Calu3 (cell line): ENCODE measurements around the gene MPDZ. TPM values are rescaled to one million over a fixed set of nuclear protein-coding genes. Genes with fewer than 3 reads are reported as not detected.

Experiments
- BruUV-seq: library from RNA; stranded (reverse); fragments of 400-500 nt; replicated peaks from 2 replicates; lab custom pipeline; 2021; lab: Mats Ljungman, UMichigan
- CTCF ChIA-PET: fragments of 300-600 bp; sonication (Branson Sonifier 250); formaldehyde crosslinking; loops from one replicate; lab custom pipeline; 2022; ENCODE audit warnings: antibody characterized with exemption; lab: Charles Lee
- DNase-seq: peaks from one replicate; pipeline ENCODE4 v3.0.0; 2022
- H3K27ac Mint-ChIP-seq: one replicate; pipeline ENCODE4 v1.8.0; 2022; ENCODE audit warnings: mixed read lengths; ENCODE audit not compliant: unreplicated experiment
- H3K27me3 Mint-ChIP-seq: one replicate; pipeline ENCODE4 v1.8.0; 2022; ENCODE audit warnings: mixed read lengths; ENCODE audit not compliant: unreplicated experiment
- H3K36me3 Mint-ChIP-seq: one replicate; pipeline ENCODE4 v1.8.0; 2022; ENCODE audit warnings: mild to moderate bottlenecking, moderate library complexity, mixed read lengths; ENCODE audit not compliant: insufficient read depth, unreplicated experiment
- H3K4me1 Mint-ChIP-seq: one replicate; pipeline ENCODE4 v1.8.0; 2022; ENCODE audit warnings: mild to moderate bottlenecking, low read depth, mixed read lengths; ENCODE audit not compliant: unreplicated experiment
- H3K4me3 Mint-ChIP-seq: one replicate; pipeline ENCODE4 v1.8.0; 2022; ENCODE audit warnings: mild to moderate bottlenecking, low read depth, moderate library complexity, mixed read lengths; ENCODE audit not compliant: unreplicated experiment
- H3K9me3 Mint-ChIP-seq: one replicate; pipeline ENCODE4 v1.8.0; 2022; ENCODE audit warnings: low read depth, mixed read lengths; ENCODE audit not compliant: unreplicated experiment
- intact Hi-C: fragments of 100-400 bp; cut with micrococcal nuclease; formaldehyde crosslinking; loops from one replicate; pipeline ENCODE4 v1.10.0; 2022; ENCODE audit not compliant: unreplicated experiment
- total RNA-seq: library from RNA; stranded (reverse); gene quantifications from 2 replicates; pipeline ENCODE4 v1.2.3, GENCODE V29; 2022
- TF ChIP-seq, protein P1 (sequence below): fragments of 200-600 bp; IDR thresholded peaks from one replicate; pipeline ENCODE4 v1.8.0; 2022; ENCODE audit warnings: antibody characterized with exemption; ENCODE audit not compliant: unreplicated experiment

The MPDZ gene
- total RNA-seq, 1 experiment from 2014 or later, result not detected

GRCh38 chr9:13270734-13271133, 8.8 kb downstream of the MPDZ start:
- CTCF ChIA-PET, result no interaction called here
- Mint-ChIP-seq H3K36me3 (no peaks in the 10 kb centered on the region), H3K4me3 (no peak overlapping the region), H3K4me1 (peaks cover 8% of the 10 kb centered on the region), H3K27ac (no peak overlapping the region), H3K27me3 (no peaks in the 10 kb centered on the region), H3K9me3 (no peaks in the 10 kb centered on the region)
- TF ChIP-seq, protein P1, sequence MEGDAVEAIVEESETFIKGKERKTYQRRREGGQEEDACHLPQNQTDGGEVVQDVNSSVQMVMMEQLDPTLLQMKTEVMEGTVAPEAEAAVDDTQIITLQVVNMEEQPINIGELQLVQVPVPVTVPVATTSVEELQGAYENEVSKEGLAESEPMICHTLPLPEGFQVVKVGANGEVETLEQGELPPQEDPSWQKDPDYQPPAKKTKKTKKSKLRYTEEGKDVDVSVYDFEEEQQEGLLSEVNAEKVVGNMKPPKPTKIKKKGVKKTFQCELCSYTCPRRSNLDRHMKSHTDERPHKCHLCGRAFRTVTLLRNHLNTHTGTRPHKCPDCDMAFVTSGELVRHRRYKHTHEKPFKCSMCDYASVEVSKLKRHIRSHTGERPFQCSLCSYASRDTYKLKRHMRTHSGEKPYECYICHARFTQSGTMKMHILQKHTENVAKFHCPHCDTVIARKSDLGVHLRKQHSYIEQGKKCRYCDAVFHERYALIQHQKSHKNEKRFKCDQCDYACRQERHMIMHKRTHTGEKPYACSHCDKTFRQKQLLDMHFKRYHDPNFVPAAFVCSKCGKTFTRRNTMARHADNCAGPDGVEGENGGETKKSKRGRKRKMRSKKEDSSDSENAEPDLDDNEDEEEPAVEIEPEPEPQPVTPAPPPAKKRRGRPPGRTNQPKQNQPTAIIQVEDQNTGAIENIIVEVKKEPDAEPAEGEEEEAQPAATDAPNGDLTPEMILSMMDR, result no peak
- no TSS peak for BruUV-seq
- no peak for DNase-seq
- intact Hi-C loops, result no loop called here

GRCh38 chr9:13269589-13270452, 9.7 kb downstream of the MPDZ start:
- CTCF ChIA-PET, result no interaction called here

GRCh38 chr9:13268469-13268868, 11.0 kb downstream of the MPDZ start:
- H3K9me3 Mint-ChIP-seq, result no peaks in the 10 kb centered on the region
- peaks cover 8% of the 10 kb centered on the region for H3K4me1 Mint-ChIP-seq
- CTCF ChIA-PET, result no interaction called here
- no TSS peak for BruUV-seq
- DNase-seq, result no peak
- no peak overlapping the region for H3K27ac Mint-ChIP-seq
- H3K36me3 Mint-ChIP-seq, result no peaks in the 10 kb centered on the region
- TF ChIP-seq, protein P1, result no peak
- intact Hi-C loops, result no loop called here
- no peaks in the 10 kb centered on the region for H3K27me3 Mint-ChIP-seq
- no peak overlapping the region for H3K4me3 Mint-ChIP-seq

More at GRCh38 chr9:13269589-13270452, 9.7 kb downstream of the MPDZ start:
- Mint-ChIP-seq H3K4me3 (no peak overlapping the region), H3K27me3 (no peaks in the 10 kb centered on the region), H3K36me3 (no peaks in the 10 kb centered on the region), H3K27ac (no peak overlapping the region), H3K4me1 (peaks cover 8% of the 10 kb centered on the region), H3K9me3 (no peaks in the 10 kb centered on the region)
- intact Hi-C loops, result no loop called here
- no peak for DNase-seq
- TF ChIP-seq, protein P1, result no peak
- no TSS peak for BruUV-seq

- Mint-ChIP-seq H3K27me3 (no peaks in the 10 kb centered on the region), H3K4me1 (peaks cover 8% of the 10 kb centered on the region), H3K36me3 (no peaks in the 10 kb centered on the region), H3K4me3 (no peak overlapping the region), H3K9me3 (no peaks in the 10 kb centered on the region), H3K27ac (no peak overlapping the region)
- intact Hi-C loops, result no loop called here
- TF ChIP-seq, protein P1, result no peak
- BruUV-seq, result no TSS peak
- CTCF ChIA-PET, result no interaction called here
- no peak for DNase-seq
Measured at GRCh38 chr9:13267743-13268142, 11.7 kb downstream of the MPDZ start.
